Adrenal gland (tissue), 5 donors: ENCODE data around the gene PDE7B.

Experiments
- POLR2A ChIP-seq, 2 donors: fragments of 450-650 bp; IDR thresholded peaks; one replicate each; pipeline ENCODE4 v1.6.1; 2017; ENCODE audit warnings: antibody characterized with exemption in 2 of 2, mild to moderate bottlenecking in 2 of 2, moderate library complexity in 1 of 2
- TF ChIP-seq, protein P1 (sequence below), 6 experiments: fragments of 450-650 bp in 4 of 6; fragments of 200-600 bp in 2 of 6; sonication (generic) in 1 of 6; IDR thresholded peaks; 1 replicate in 5 of 6; 2 replicates in 1 of 6; pipeline versions ENCODE4 v1.5.1 to v1.8.0; 2016 to 2021; ENCODE audit warnings: antibody characterized with exemption in 6 of 6, mild to moderate bottlenecking in 2 of 6, moderate library complexity in 1 of 6
- donor health status: DM: no; HTN: no; CAD: no.

GRCh38 chr6:135962731-135963130 is 111.2 kb downstream of the PDE7B start:
- TF ChIP-seq, protein P1, sequence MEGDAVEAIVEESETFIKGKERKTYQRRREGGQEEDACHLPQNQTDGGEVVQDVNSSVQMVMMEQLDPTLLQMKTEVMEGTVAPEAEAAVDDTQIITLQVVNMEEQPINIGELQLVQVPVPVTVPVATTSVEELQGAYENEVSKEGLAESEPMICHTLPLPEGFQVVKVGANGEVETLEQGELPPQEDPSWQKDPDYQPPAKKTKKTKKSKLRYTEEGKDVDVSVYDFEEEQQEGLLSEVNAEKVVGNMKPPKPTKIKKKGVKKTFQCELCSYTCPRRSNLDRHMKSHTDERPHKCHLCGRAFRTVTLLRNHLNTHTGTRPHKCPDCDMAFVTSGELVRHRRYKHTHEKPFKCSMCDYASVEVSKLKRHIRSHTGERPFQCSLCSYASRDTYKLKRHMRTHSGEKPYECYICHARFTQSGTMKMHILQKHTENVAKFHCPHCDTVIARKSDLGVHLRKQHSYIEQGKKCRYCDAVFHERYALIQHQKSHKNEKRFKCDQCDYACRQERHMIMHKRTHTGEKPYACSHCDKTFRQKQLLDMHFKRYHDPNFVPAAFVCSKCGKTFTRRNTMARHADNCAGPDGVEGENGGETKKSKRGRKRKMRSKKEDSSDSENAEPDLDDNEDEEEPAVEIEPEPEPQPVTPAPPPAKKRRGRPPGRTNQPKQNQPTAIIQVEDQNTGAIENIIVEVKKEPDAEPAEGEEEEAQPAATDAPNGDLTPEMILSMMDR (IDR thresholded peaks at IDR 0.05), result no peak
- TF ChIP-seq POLR2A (IDR thresholded peaks at IDR 0.05), result no peak
